Stimulated activated CD8-positive, alpha-beta memory T cell treated with anti-CD3 and anti-CD28 coated beads, Interleukin-7, amount 100 ng/mL, for 1 hour (primary cell): ENCODE results near the gene GRID1.

Experiments
- DNase-seq, 2 donors: peaks; one replicate each; pipeline ENCODE4 v3.0.0-alpha.2; 2020; ENCODE audit warnings: low read depth in 2 of 2

Gene GRID1

DNA sequence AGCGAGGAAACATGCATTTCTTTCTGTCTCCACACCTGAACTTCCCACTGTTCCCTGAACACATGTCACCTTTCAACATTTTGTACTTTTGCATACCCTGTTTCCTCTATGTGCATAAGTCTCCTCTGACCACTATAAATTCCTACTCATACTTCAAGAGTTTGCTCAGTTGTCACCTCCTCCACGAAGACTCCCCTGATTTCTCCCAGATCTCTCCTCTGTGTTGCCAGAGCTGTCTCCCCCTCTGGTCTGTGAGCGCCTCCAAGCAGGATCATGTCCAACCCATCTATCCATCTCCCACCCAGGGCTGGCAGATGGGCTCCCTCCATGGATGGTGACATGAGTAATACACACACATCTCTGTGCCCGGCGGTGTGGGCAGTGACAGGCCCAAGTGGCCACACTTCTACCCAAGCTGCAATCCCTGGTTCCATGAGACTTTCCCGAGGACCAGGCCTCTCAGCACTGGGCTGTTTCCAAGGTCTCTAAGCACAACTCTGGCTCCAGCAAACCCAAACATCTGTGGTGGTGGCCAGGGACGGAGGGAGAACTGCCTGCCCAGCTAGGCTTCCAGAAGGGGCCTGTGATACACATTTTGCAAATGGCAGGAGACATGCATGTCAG is 135.9 kb downstream of the GRID1 start:
- no peak for DNase-seq

GRCh38 chr10:86229811-86230556 is 136.6 kb downstream of the GRID1 start:
- DNase-seq, result no peak

GRCh38 chr10:86229376-86229775 is 137.2 kb downstream of the GRID1 start:
- no peak for DNase-seq

GRCh38 chr10:86227501-86228258 is 138.9 kb downstream of the GRID1 start:
- no peak for DNase-seq

GRCh38 chr10:86226781-86227201 is 139.8 kb downstream of the GRID1 start:
- no peak for DNase-seq

GRCh38 chr10:86226016-86226415 is 140.6 kb downstream of the GRID1 start:
- no peak for DNase-seq

GRCh38 chr10:86225103-86225782 is 141.4 kb downstream of the GRID1 start:
- no peak for DNase-seq

- DNase-seq, result no peak
Observed at GRCh38 chr10:86224354-86225102, 142.1 kb downstream of the GRID1 start.

GRCh38 chr10:86223256-86223655 is 143.3 kb downstream of the GRID1 start:
- DNase-seq, result no peak

DNA sequence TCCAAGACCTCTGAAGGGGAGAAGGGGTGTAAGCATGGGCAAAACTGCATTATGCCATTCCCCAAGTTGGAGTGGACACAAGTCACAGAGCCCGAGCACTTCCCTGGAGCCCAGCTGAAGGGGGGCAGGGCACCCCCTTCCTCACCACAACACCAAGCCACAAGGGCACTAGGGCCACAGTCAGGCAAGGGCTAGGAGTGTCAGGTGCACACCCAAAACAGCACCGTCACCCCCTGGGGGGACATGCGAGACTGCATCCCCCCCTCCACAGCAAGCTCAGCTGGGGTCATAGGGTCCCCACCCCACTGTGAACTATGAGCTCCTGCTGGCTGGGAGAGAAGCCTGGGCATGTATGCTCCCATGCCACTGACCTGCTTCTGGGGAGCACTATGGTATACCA is 143.9 kb downstream of the GRID1 start:
- no peak for DNase-seq

DNA sequence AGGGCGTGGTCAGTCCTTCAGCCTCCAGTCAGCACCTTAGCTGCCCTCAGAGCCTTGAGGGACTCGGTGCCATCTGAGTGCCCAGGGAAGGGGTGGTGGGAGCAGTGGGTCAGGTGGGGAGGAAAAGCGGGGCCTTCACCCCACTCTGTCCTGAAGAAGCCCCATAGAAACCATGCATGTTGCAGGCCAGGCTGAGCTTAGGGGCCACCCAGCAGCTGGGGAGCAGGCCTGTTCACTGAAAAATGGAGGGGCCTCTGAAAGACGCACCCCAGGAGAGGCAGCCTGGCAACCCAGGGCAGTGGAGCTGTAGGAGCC is 144.3 kb downstream of the GRID1 start:
- no peak for DNase-seq

- no peak for DNase-seq
Observed at GRCh38 chr10:86221442-86222335, 144.9 kb downstream of the GRID1 start.

- DNase-seq, result no peak
Observed at GRCh38 chr10:86220626-86221025, 146.0 kb downstream of the GRID1 start.

DNA sequence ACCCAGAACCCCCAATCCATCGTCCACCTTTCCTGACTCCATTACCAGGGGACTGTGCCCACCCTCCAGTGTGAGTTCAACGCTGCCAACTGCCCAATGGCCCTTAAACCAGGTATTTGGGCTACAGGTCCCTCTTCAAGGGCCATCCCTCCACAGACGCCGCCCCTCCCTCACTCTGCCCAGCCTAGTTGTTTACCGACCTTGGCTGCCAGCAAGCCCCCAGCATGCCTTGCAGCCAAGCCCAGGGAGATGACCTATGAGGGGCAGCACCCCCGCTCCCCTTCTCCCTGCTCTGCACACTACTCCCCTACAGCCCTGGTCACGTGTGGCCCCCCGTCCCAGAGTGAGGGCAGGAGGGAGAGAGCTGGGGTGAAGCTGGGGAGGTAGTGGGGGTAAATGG is 147.3 kb downstream of the GRID1 start:
- no peak for DNase-seq

- no peak for DNase-seq
Observed at GRCh38 chr10:86218842-86219241, 147.8 kb downstream of the GRID1 start.

DNA sequence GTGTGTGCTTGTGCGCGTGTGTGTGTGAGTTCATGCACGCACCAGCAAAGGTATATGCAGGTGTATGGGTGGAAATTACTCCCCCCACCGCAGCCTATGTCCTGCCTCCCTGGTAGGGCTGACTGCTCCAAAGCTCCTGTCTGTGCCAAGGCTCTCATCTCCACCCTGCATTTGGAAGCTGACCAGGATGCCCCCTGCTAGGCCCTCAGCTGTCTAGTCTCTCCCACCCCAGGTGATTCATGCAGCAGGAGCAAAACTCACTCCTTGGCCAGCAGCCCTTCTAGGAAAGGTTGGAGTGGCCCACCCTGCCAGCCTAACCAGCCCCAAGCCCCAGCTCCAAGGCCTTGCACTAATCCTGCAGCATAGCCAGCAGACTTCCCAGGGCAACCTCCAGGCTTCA is 148.4 kb downstream of the GRID1 start:
- DNase-seq, result no peak

DNA sequence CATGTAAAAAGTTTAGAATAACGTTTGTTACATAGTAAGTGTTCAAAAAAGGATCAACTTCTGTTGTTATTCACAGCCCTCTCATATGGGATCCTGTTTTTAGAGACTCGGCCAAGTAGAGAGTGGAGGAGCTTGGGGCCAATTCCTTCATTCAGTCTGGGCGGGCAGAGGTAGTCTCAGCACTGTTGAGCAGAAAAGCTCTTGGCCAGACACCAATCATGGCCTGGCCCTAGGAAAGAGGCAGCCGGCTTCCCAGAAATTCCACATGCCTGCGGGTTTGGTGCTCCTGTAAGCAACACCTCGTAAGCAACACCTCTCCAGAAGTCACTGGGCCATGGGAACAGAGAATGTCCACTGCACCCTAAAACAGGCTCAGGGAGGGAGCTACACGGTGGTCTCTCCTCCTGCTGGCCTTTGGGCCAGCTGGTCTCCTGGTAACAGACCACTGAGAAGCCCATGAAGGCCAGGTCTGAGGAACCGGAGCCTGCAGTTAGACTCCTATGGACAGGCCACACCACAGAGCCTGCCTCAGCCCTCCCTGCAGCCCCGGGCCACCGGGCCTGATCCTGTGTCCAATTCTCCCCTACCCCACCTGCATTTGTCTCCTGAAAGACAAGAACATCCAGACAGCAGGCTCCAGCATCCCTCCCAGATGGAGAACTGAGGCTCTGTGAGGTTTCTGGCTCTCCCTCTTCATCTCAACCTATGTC is 149.1 kb downstream of the GRID1 start:
- no peak for DNase-seq

DNA sequence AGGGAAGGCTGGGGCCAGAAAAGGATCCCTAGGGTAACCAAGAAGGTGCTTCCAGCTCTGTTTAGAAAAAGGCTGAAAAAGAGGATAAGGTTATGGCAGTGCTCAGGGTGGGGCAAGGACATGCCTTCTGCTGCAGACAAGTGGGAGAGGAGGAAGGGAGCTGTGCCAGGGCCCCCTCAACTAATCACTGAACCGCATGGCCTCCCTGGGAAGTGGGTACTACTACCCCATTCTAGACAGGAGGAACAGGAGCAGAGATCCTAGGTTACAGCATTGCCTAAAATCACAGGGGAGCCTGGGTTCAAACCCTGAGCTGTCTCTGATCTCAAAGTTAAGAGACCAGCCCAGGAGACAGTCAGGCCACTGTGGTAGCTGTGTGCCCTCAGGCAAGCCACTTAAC is 149.7 kb downstream of the GRID1 start:
- DNase-seq, result no peak

DNA sequence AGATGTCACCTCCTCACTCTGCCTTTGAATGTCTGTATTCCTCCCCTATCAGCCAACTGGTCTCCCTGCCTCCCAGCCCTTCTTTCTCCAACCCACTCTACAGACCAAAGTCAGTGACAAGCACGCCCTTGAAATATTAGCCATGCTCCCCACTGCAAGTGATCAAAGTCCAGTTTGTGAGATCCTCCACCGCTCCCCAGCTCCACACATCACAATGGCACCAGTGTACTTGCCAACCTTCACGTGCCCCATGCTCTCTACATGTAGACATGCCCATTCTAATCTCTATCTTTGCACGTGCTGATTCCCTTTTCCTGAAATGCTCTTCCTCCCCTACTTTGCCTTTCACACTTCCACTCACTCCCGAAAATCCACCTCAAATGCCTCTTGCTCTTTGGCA is 150.9 kb downstream of the GRID1 start:
- DNase-seq, result no peak

DNA sequence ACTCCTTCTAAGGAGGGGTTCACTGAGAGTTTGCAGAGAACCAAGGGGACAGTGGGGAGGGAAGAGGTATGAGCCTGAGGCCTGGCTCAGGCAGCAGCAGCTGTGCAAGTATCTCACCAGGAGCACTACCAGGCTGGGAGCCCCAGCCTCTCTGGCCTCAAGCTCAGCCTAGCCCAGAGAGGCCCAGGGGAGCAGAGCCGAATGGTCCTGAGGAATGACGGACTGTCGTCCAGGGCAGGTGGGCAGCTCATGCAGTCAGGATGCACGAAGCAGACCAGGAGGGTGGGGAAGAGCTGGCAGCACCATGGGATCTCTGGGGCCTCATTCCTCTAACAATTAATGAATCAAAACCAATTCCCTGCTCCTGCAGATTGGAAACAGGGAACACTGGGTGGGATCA is 151.5 kb downstream of the GRID1 start:
- no peak for DNase-seq
